Bronchial epithelial cell (primary cell): ENCODE data around the gene FADS2. TPM values are rescaled to one million over a fixed set of nuclear protein-coding genes. Genes with fewer than 3 reads are reported as not detected.
A peak's percentile ranks its signal among the peaks of the same experiment; 100 is the strongest.

Source experiments
- DNase-seq: peaks from one replicate; pipeline ENCODE4 v3.0.0-alpha.2; 2010; ENCODE audit warnings: low read depth
- FAIRE-seq: peaks from 2 replicates; lab custom pipeline; 2011; peaks lifted over from hg19 to GRCh38; lab: Jason Lieb, UNC
- H3K27me3 ChIP-seq: 2 replicates; pipeline ENCODE4 v1.5.1; 2011; ENCODE audit warnings: low read length; ENCODE audit not compliant: control insufficient read depth, insufficient read depth
- H3K36me3 ChIP-seq: 2 replicates; pipeline ENCODE4 v1.5.1; 2011; ENCODE audit warnings: low read length; ENCODE audit not compliant: control insufficient read depth, insufficient read depth
- H3K4me3 ChIP-seq: 2 replicates; pipeline ENCODE4 v1.5.1; 2011; ENCODE audit warnings: mild to moderate bottlenecking, low read depth, low read length, control low read depth
- total RNA-seq: library from RNA; depleted of rRNA; stranded (reverse); fragments of >200 nt; gene quantifications from 2 replicates; pipeline ENCODE4 v1.2.1, GENCODE V29; 2014
- TF ChIP-seq, protein P1 (sequence below): IDR thresholded peaks from 2 replicates; pipeline ENCODE4 v1.5.1; 2011; ENCODE audit warnings: mild to moderate bottlenecking, moderate library complexity, low read length, control low read depth, inconsistent platforms; ENCODE audit not compliant: insufficient read depth, severe bottlenecking

The FADS2 gene
- total RNA-seq, 1 donor from 2014 or later, result 34.2 TPM

DNA sequence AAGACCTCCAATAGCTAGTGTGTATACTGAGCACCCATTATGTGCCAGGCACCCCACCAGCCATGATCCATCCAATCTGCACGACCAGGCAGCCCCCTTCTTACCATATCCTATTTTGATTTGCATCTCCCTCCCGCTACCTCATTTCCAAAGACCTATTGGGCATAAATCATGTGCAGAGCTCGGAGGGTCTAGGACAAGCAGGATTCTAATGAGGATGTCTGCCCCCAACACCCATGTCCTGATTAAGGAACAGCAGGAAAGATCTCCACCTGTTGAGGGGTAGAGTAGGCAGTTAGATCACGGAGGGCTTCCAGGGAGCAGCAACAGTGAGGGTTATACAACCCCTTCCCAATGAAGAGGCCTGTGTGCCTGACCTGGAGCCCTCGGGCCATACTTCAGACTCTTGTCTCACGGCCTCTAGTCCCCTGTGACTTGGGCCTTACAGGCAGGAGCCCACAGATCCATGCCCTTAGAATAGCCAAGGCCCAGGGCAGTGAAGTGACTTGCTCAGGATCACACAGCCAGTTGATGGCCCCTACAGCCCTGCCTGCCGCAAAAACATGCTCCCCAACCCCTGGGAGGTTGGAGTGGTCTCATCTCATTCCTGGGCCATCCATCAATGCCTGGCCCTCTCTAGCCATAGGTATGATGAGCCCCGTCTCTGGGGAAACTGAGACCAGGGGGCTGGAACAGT lies 85.7 kb downstream of the FADS2 start:
- TF ChIP-seq, protein P1, sequence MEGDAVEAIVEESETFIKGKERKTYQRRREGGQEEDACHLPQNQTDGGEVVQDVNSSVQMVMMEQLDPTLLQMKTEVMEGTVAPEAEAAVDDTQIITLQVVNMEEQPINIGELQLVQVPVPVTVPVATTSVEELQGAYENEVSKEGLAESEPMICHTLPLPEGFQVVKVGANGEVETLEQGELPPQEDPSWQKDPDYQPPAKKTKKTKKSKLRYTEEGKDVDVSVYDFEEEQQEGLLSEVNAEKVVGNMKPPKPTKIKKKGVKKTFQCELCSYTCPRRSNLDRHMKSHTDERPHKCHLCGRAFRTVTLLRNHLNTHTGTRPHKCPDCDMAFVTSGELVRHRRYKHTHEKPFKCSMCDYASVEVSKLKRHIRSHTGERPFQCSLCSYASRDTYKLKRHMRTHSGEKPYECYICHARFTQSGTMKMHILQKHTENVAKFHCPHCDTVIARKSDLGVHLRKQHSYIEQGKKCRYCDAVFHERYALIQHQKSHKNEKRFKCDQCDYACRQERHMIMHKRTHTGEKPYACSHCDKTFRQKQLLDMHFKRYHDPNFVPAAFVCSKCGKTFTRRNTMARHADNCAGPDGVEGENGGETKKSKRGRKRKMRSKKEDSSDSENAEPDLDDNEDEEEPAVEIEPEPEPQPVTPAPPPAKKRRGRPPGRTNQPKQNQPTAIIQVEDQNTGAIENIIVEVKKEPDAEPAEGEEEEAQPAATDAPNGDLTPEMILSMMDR, result no peak
- FAIRE-seq (no peak), DNase-seq (no peak)
- no peak overlapping the region for H3K4me3 ChIP-seq
- peaks cover 20% of the 10 kb centered on the region for H3K27me3 ChIP-seq
- no peaks in the 10 kb centered on the region for H3K36me3 ChIP-seq

DNA sequence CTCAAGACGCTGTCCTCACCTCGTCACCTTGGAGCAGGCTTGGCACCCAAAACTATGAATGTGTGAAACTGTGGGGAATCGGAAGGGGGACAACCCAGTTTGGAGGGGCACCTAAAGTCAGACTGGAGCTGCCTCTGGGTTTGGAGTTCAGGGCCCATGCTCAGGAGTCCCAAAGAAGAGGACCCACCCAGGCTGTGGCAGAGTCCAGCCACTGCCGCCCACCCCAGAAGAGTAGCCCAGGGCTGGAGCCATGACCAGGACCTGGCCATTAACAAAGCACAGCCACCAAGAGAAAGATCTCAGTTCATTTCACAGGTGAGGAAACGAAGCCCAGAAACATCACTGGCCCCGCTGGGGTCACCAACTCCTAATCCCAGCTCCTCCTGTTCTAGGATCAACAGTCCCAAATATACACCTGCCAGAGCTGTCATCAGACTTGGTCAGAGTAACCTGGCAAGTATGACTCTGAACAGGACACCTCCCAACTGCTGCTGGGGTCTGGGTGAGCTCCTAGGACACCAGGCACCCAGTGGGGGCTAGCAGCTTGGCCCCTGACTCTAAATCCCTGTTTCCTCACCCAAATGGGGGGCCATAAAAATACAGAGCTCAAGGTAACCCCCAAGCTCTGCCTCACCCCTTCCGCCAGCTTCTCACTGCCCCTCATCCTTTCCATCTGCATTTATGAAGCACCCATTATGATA lies 86.5 kb downstream of the FADS2 start:
- TF ChIP-seq, protein P1, result no peak
- no peak for DNase-seq
- H3K4me3 ChIP-seq, result no peak overlapping the region

DNA sequence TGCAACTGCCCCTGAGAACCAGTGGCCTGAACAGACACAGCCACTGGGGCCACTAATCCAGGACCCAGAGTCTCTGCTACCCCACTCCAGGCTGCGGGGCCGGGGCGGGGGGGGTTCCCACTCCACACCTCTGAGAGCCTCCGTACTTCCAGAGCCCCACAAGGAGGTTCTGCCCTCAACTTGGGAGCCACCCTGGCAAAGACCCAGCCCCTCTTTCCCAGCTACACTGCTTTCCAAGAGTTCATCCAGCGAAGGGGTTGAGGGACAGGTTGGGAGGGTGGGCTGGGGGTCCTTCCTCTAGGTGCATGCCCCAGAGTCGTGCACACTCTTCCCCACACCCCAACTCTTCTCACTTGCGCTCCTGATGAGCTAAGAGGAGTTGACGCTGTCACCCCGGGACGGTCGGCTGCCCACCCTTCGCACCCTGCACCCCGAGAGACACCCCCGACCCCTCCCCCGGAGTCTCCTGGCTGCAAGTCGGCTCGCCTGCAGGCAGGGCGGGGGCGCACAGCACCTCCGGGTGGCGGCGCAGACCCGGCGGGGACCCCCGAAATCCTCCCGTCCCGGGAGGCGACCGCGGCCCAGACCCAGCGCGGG lies 88.7 kb downstream of the FADS2 start:
- H3K36me3 ChIP-seq, result no peaks in the 10 kb centered on the region
- peak overlapping the region; percentile 33 for H3K4me3 ChIP-seq
- DNase-seq (no peak), FAIRE-seq (no peak)
- peaks cover 25% of the 10 kb centered on the region for H3K27me3 ChIP-seq
- TF ChIP-seq, protein P1, result no peak

More for the DNA sequence above, 86.5 kb downstream of the FADS2 start:
- peaks cover 23% of the 10 kb centered on the region for H3K27me3 ChIP-seq
- no peaks in the 10 kb centered on the region for H3K36me3 ChIP-seq
- no peak for FAIRE-seq

Other genes starting within 250 kb of the FADS2 start
- 21.1 and 34.4 TPM in 2 replicates for gene SYT7, start 247.2 kb upstream of the FADS2 start, total RNA-seq
- gene DAGLA, start 147.9 kb upstream of the FADS2 start, total RNA-seq, result under 0.01 and 0.13 TPM in 2 replicates
- under 0.01 and 0.13 TPM in 2 replicates for gene MYRF, start 75.7 kb upstream of the FADS2 start, total RNA-seq
- 61.3 and 159 TPM in 2 replicates for gene TMEM258, start 35.7 kb upstream of the FADS2 start, total RNA-seq
- gene FEN1, start 35.4 kb upstream of the FADS2 start, total RNA-seq, result 5.9 and 9.7 TPM in 2 replicates
- gene FADS1, start 11.3 kb upstream of the FADS2 start, total RNA-seq, result 23.2 and 46.9 TPM in 2 replicates
- gene FADS3, start 63.2 kb downstream of the FADS2 start, total RNA-seq, result 31.9 and 66.2 TPM in 2 replicates
- gene RAB3IL1, start 89.3 kb downstream of the FADS2 start, total RNA-seq, result 0.90 and 1.1 TPM in 2 replicates
- 3.7 and 5.2 TPM in 2 replicates for gene BEST1, start 122.1 kb downstream of the FADS2 start, total RNA-seq
- gene FTH1, start 139.3 kb downstream of the FADS2 start, total RNA-seq, result 1,010 and 1,591 TPM in 2 replicates